Right lung (tissue), 5 donors: ENCODE results near the gene HOXD8. TPM values are rescaled to one million over a fixed set of nuclear protein-coding genes. Genes with fewer than 3 reads are reported as not detected.

ENCODE experiments used
- DNase-seq, 2 donors: peaks; one replicate each; pipeline ENCODE4 v3.0.0-alpha.2; 2013
- polyA plus RNA-seq, 5 donors: library from polyadenylated mRNA; unstranded; fragments of 120-200 nt; gene quantifications; one replicate each; pipeline versions ENCODE4 v1.2.1 to v1.2.3, GENCODE V29; 2013; ENCODE audit warnings: inconsistent platforms in 1 of 5, low replicate concordance in 1 of 5; ENCODE audit not compliant: insufficient read length in 5 of 5, insufficient read depth in 1 of 5

HOXD8 gene
- polyA plus RNA-seq, 5 donors, result 1.1 to 1.6 (median 1.5) TPM

GRCh38 chr2:176145085-176145969 lies 15.8 kb downstream of the HOXD8 start:
- no peak for DNase-seq

- DNase-seq, result no peak
Observed at GRCh38 chr2:176146101-176146500, 16.6 kb downstream of the HOXD8 start.

- no peak for DNase-seq
Observed at GRCh38 chr2:176146645-176147044, 17.1 kb downstream of the HOXD8 start.

GRCh38 chr2:176147210-176147799 lies 17.8 kb downstream of the HOXD8 start:
- no peak for DNase-seq

GRCh38 chr2:176147800-176148496 lies 18.4 kb downstream of the HOXD8 start:
- DNase-seq, result no peak

GRCh38 chr2:176148751-176149421 lies 19.4 kb downstream of the HOXD8 start:
- no peak for DNase-seq

GRCh38 chr2:176149481-176149938 lies 20.0 kb downstream of the HOXD8 start:
- no peak for DNase-seq

- DNase-seq, result no peak
Observed at GRCh38 chr2:176149939-176150583, 20.6 kb downstream of the HOXD8 start.

GRCh38 chr2:176150584-176151441 lies 21.3 kb downstream of the HOXD8 start:
- DNase-seq, result no peak

GRCh38 chr2:176151442-176152287 lies 22.2 kb downstream of the HOXD8 start, which contains the start of gene HOXD4:
Gene HOXD4 (plus strand): TSS chr2:176151550. CDS start chr2:176151634, 84 bp downstream.
- DNase-seq, result no peak

GRCh38 chr2:176152350-176153181 lies 23.1 kb downstream of the HOXD8 start:
- no peak for DNase-seq

GRCh38 chr2:176154576-176155252 lies 25.2 kb downstream of the HOXD8 start:
- no peak for DNase-seq

- DNase-seq, result no peak
Observed at GRCh38 chr2:176155356-176156044, 26.0 kb downstream of the HOXD8 start.

- no peak for DNase-seq
Observed at GRCh38 chr2:176156301-176156806, 26.8 kb downstream of the HOXD8 start.

- no peak for DNase-seq
Observed at GRCh38 chr2:176156807-176157498, 27.4 kb downstream of the HOXD8 start, which contains the start of gene HOXD3. Gene HOXD3 (plus strand): TSS chr2:176157307. CDS start chr2:176169115, 11,808 bp downstream.
